GM23338 (cell line): ENCODE measurements around the gene TRIO. TPM values are rescaled to one million over a fixed set of nuclear protein-coding genes. Genes with fewer than 3 reads are reported as not detected.

Source experiments
- ATAC-seq: fragments of 200-7000 bp; cut with Tn5 transposase; 3 replicates; pipeline ENCODE4 v1.9.1; 2020
- DNase-seq: peaks from one replicate; pipeline ENCODE4 v3.0.0-alpha.2; 2015; ENCODE audit warnings: low spot score
- H2AFZ ChIP-seq: fragments of 200-600 bp; sonication (generic); 2 replicates; pipeline ENCODE4 v1.8.0; 2016; ENCODE audit warnings: antibody characterized with exemption, mild to moderate bottlenecking, moderate library complexity
- H3F3A ChIP-seq: fragments of 200-600 bp; sonication (generic); replicated peaks from 2 replicates; pipeline ENCODE4 v1.8.0; 2017; ENCODE audit warnings: antibody characterized with exemption, mixed run types, low read depth
- H3K27ac ChIP-seq: fragments of 200-600 bp; sonication (generic); 2 replicates; pipeline ENCODE4 v1.6.1; 2016; ENCODE audit warnings: low read depth
- H3K27me3 ChIP-seq: fragments of 200-600 bp; sonication (generic); 2 replicates; pipeline ENCODE4 v1.8.0; 2016; ENCODE audit warnings: mild to moderate bottlenecking, mixed run types, moderate library complexity; ENCODE audit not compliant: insufficient read depth
- H3K36me3 ChIP-seq: fragments of 200-600 bp; sonication (generic); 2 replicates; pipeline ENCODE4 v1.8.0; 2016; ENCODE audit warnings: mild to moderate bottlenecking; ENCODE audit not compliant: insufficient read depth
- H3K4me1 ChIP-seq: fragments of 200-600 bp; sonication (generic); 2 replicates; pipeline ENCODE4 v1.8.0; 2016; ENCODE audit warnings: mild to moderate bottlenecking, moderate library complexity; ENCODE audit not compliant: insufficient read depth
- H3K4me2 ChIP-seq: fragments of 200-600 bp; sonication (generic); 2 replicates; pipeline ENCODE4 v1.7.1; 2017; ENCODE audit warnings: mixed run types
- H3K4me3 ChIP-seq: fragments of 200-600 bp; sonication (generic); 2 replicates; pipeline ENCODE4 v1.6.1; 2016; ENCODE audit warnings: mixed run types
- H3K79me2 ChIP-seq: fragments of 200-600 bp; sonication (generic); replicated peaks from 2 replicates; pipeline ENCODE4 v1.8.0; 2017; ENCODE audit warnings: mild to moderate bottlenecking; ENCODE audit not compliant: insufficient read depth
- H3K9me2 ChIP-seq: fragments of 200-600 bp; sonication (generic); 2 replicates; pipeline ENCODE4 v1.8.0; 2017; ENCODE audit not compliant: insufficient read depth
- H4K20me1 ChIP-seq: fragments of 200-600 bp; sonication (generic); replicated peaks from 2 replicates; pipeline ENCODE4 v1.8.0; 2017; ENCODE audit warnings: mild to moderate bottlenecking; ENCODE audit not compliant: insufficient read depth
- H3K27ac Mint-ChIP-seq: 2 replicates; pipeline ENCODE4 v1.8.0; 2020; ENCODE audit warnings: inconsistent platforms, mild to moderate bottlenecking, moderate library complexity, mixed read lengths
- H3K27me3 Mint-ChIP-seq: 3 replicates; pipeline ENCODE4 v1.8.0; 2022; ENCODE audit warnings: low read depth, mild to moderate bottlenecking, moderate library complexity, mixed read lengths, inconsistent platforms; ENCODE audit not compliant: insufficient read depth, poor library complexity
- H3K36me3 Mint-ChIP-seq: 3 replicates; pipeline ENCODE4 v1.8.0; 2021; ENCODE audit warnings: low read depth, mild to moderate bottlenecking, inconsistent platforms, moderate library complexity, mixed read lengths
- H3K4me1 Mint-ChIP-seq: 3 replicates; pipeline ENCODE4 v1.8.0; 2020; ENCODE audit warnings: mild to moderate bottlenecking, inconsistent platforms, mixed read lengths
- H3K4me3 Mint-ChIP-seq: 3 replicates; pipeline ENCODE4 v1.8.0; 2021; ENCODE audit warnings: moderate library complexity, mild to moderate bottlenecking, inconsistent platforms, mixed read lengths
- H3K9me3 Mint-ChIP-seq: 3 replicates; pipeline ENCODE4 v1.8.0; 2020; ENCODE audit warnings: moderate library complexity, mild to moderate bottlenecking, inconsistent platforms, mixed read lengths
- EZH2 ChIP-seq: fragments of 200-600 bp; sonication (generic); IDR thresholded peaks from one replicate; pipeline ENCODE4 v1.8.0; 2017; ENCODE audit warnings: antibody characterized with exemption, mild to moderate bottlenecking, low read depth; ENCODE audit not compliant: unreplicated experiment
- NANOG ChIP-seq: IDR thresholded peaks from 2 replicates; pipeline ENCODE4 v1.6.1; 2016; ENCODE audit warnings: antibody characterized with exemption, borderline replicate concordance
- STAT1 ChIP-seq: IDR thresholded peaks from one replicate; pipeline ENCODE4 v1.6.1; 2016; ENCODE audit warnings: antibody characterized with exemption; ENCODE audit not compliant: unreplicated experiment
- ZNF114 ChIP-seq: fragments of 250-450 bp; sonication (Bioruptor Pico); IDR thresholded peaks from 2 replicates; pipeline ENCODE4 v1.5.0; 2020; ENCODE audit warnings: mild to moderate bottlenecking, moderate library complexity
- ZNF331 ChIP-seq: fragments of 250-450 bp; sonication (Bioruptor Pico); IDR thresholded peaks from 2 replicates; pipeline ENCODE4 v1.5.0; 2020; ENCODE audit warnings: low read depth, mild to moderate bottlenecking, moderate library complexity
- polyA plus RNA-seq: library from polyadenylated mRNA; unstranded; fragments of >200 nt; fragmentation: Nextera tagmentation; extraction: Ambion mirVana; gene quantifications from 2 replicates; pipeline ENCODE4 v1.2.1, GENCODE V29; 2016
- total RNA-seq: library from RNA; depleted of rRNA; stranded (reverse); fragments of >200 nt; shearing (Covaris generic); gene quantifications from 2 replicates; pipeline ENCODE4 v1.2.3, GENCODE V29; 2014
- TF ChIP-seq, protein P1 (sequence below): IDR thresholded peaks from one replicate; pipeline ENCODE4 v1.6.1; 2018; ENCODE audit warnings: antibody characterized with exemption; ENCODE audit not compliant: unreplicated experiment
- TF ChIP-seq, protein P2 (sequence below): fragments of 250-450 bp; sonication (Bioruptor Pico); IDR thresholded peaks from 2 replicates; pipeline ENCODE4 v1.5.0; 2020; ENCODE audit warnings: mild to moderate bottlenecking, moderate library complexity

Gene TRIO
- total and polyA plus RNA-seq, 2 experiments from 2014 or later, result 13.8 to 113 TPM

DNA sequence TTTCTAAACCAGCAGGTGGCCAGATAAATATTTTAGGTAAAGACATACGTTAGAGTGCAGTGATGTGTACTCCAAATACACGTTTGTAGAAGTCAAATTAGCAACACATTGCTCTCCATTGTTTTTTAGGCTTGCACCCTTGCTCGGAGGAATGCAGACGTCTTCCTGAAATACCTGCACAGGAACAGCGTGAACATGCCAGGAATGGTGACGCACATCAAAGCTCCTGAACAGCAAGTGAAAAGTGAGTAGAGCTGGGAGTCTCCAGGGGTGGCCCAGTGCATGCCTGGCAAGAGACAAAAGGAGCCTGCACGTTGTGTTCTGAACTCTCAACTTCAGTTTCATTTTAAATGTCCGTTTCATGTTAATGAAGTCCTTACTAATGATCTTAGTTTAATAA is 231.0 kb downstream of the TRIO start:
- Histone ChIP-seq H3K4me1 (peaks cover 11% of the 10 kb centered on the region), H4K20me1 (no peaks in the 10 kb centered on the region; the same call in 1 of the 2 replicates), H3K79me2 (0 out of 2 replicates have a peak, but pooled peaks cover 3% of the 10 kb centered on the region), H3F3A (no peaks in the 10 kb centered on the region), H2AFZ (no peak overlapping the region), H3K9me2 (no peaks in the 10 kb centered on the region), H3K36me3 (peaks cover 35% of the 10 kb centered on the region), H3K4me2 (no peak overlapping the region), H3K4me3 (no peak overlapping the region), H3K27ac (no peak overlapping the region), H3K27me3 (no peaks in the 10 kb centered on the region)
- DNase-seq (peak; percentile 49), ATAC-seq (peak; percentile 76)
- Mint-ChIP-seq H3K4me1 (peaks cover 15% of the 10 kb centered on the region), H3K9me3 (no peaks in the 10 kb centered on the region), H3K4me3 (no peak overlapping the region), H3K27me3 (peaks cover 2% of the 10 kb centered on the region), H3K27ac (peak overlapping the region; percentile 90), H3K36me3 (peaks cover 64% of the 10 kb centered on the region)
- TF ChIP-seq ZNF114 (CRISPR knock-in tag), result no peak
- TF ChIP-seq, protein P1, sequence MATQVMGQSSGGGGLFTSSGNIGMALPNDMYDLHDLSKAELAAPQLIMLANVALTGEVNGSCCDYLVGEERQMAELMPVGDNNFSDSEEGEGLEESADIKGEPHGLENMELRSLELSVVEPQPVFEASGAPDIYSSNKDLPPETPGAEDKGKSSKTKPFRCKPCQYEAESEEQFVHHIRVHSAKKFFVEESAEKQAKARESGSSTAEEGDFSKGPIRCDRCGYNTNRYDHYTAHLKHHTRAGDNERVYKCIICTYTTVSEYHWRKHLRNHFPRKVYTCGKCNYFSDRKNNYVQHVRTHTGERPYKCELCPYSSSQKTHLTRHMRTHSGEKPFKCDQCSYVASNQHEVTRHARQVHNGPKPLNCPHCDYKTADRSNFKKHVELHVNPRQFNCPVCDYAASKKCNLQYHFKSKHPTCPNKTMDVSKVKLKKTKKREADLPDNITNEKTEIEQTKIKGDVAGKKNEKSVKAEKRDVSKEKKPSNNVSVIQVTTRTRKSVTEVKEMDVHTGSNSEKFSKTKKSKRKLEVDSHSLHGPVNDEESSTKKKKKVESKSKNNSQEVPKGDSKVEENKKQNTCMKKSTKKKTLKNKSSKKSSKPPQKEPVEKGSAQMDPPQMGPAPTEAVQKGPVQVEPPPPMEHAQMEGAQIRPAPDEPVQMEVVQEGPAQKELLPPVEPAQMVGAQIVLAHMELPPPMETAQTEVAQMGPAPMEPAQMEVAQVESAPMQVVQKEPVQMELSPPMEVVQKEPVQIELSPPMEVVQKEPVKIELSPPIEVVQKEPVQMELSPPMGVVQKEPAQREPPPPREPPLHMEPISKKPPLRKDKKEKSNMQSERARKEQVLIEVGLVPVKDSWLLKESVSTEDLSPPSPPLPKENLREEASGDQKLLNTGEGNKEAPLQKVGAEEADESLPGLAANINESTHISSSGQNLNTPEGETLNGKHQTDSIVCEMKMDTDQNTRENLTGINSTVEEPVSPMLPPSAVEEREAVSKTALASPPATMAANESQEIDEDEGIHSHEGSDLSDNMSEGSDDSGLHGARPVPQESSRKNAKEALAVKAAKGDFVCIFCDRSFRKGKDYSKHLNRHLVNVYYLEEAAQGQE, result no peak
- no peak for TF ChIP-seq ZNF331
- TF ChIP-seq, protein P2, sequence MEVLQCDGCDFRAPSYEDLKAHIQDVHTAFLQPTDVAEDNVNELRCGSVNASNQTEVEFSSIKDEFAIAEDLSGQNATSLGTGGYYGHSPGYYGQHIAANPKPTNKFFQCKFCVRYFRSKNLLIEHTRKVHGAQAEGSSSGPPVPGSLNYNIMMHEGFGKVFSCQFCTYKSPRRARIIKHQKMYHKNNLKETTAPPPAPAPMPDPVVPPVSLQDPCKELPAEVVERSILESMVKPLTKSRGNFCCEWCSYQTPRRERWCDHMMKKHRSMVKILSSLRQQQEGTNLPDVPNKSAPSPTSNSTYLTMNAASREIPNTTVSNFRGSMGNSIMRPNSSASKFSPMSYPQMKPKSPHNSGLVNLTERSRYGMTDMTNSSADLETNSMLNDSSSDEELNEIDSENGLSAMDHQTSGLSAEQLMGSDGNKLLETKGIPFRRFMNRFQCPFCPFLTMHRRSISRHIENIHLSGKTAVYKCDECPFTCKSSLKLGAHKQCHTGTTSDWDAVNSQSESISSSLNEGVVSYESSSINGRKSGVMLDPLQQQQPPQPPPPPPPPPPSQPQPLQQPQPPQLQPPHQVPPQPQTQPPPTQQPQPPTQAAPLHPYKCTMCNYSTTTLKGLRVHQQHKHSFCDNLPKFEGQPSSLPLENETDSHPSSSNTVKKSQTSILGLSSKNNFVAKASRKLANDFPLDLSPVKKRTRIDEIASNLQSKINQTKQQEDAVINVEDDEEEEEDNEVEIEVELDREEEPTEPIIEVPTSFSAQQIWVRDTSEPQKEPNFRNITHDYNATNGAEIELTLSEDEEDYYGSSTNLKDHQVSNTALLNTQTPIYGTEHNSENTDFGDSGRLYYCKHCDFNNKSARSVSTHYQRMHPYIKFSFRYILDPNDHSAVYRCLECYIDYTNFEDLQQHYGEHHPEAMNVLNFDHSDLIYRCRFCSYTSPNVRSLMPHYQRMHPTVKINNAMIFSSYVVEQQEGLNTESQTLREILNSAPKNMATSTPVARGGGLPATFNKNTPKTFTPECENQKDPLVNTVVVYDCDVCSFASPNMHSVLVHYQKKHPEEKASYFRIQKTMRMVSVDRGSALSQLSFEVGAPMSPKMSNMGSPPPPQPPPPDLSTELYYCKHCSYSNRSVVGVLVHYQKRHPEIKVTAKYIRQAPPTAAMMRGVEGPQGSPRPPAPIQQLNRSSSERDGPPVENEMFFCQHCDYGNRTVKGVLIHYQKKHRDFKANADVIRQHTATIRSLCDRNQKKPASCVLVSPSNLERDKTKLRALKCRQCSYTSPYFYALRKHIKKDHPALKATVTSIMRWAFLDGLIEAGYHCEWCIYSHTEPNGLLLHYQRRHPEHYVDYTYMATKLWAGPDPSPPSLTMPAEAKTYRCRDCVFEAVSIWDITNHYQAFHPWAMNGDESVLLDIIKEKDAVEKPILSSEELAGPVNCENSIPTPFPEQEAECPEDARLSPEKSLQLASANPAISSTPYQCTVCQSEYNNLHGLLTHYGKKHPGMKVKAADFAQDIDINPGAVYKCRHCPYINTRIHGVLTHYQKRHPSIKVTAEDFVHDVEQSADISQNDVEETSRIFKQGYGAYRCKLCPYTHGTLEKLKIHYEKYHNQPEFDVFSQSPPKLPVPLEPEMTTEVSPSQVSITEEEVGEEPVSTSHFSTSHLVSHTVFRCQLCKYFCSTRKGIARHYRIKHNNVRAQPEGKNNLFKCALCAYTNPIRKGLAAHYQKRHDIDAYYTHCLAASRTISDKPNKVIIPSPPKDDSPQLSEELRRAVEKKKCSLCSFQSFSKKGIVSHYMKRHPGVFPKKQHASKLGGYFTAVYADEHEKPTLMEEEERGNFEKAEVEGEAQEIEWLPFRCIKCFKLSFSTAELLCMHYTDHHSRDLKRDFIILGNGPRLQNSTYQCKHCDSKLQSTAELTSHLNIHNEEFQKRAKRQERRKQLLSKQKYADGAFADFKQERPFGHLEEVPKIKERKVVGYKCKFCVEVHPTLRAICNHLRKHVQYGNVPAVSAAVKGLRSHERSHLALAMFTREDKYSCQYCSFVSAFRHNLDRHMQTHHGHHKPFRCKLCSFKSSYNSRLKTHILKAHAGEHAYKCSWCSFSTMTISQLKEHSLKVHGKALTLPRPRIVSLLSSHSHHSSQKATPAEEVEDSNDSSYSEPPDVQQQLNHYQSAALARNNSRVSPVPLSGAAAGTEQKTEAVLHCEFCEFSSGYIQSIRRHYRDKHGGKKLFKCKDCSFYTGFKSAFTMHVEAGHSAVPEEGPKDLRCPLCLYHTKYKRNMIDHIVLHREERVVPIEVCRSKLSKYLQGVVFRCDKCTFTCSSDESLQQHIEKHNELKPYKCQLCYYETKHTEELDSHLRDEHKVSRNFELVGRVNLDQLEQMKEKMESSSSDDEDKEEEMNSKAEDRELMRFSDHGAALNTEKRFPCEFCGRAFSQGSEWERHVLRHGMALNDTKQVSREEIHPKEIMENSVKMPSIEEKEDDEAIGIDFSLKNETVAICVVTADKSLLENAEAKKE, result no peak
- TF ChIP-seq STAT1, result no peak
- TF ChIP-seq EZH2, result no peak
- TF ChIP-seq NANOG, result no peak
